Activated CD4-positive, alpha-beta T cell treated with anti-CD3 and anti-CD28 coated beads, Interleukin-2, amount 50 U/mL, for 48 hours (primary cell): ENCODE data around the gene SERPINB10.
A peak's percentile ranks its signal among the peaks of the same experiment; 100 is the strongest.

ENCODE experiments used
- DNase-seq, 2 experiments: peaks; one replicate each; pipeline ENCODE4 v3.0.0-alpha.2; 2020

SERPINB10 gene

GRCh38 chr18:63951302-63951705 is 43.5 kb downstream of the SERPINB10 start:
- peak; percentile 30 to 41 for DNase-seq

DNA sequence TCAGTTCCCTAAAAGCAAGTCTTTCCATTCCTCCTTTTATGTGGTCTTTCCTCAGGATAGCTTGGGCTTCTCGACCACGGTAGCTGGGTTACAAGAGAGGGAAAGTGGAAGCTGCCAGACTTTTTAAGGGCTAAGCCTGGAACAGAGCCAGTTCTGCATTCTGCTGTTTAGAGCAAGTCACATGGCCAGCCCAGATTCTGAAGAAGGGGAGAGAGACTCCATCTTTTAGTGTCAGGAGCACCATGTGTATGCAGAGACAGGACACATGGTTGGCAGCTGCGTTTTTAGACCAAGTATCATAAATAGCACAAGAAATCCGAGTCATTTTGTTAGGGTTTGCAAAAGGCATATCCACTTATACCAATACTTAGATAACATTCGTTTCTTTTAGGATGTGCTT is 46.1 kb downstream of the SERPINB10 start:
- no peak for DNase-seq

GRCh38 chr18:63956755-63957154 is 49.0 kb downstream of the SERPINB10 start:
- DNase-seq, result no peak

DNA sequence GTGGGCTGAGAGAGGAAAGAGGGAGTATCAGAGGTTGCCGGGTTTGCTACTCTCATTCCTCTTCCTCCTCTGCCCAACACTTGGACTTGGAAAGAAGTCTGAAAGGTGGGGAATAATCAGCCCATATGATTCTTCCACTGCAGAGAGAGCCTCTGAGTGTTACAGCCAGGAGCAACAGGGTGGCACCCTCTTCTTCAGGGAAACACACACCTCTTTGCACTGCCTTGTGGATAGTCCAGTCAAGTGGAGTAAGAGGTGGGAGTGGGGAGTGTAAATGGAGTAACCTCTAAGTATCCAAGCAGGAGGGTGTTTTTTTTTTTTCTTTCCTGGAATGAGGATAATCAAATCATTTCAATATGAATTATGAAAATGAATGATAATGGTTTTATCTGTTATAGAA is 53.1 kb downstream of the SERPINB10 start:
- no peak for DNase-seq

DNA sequence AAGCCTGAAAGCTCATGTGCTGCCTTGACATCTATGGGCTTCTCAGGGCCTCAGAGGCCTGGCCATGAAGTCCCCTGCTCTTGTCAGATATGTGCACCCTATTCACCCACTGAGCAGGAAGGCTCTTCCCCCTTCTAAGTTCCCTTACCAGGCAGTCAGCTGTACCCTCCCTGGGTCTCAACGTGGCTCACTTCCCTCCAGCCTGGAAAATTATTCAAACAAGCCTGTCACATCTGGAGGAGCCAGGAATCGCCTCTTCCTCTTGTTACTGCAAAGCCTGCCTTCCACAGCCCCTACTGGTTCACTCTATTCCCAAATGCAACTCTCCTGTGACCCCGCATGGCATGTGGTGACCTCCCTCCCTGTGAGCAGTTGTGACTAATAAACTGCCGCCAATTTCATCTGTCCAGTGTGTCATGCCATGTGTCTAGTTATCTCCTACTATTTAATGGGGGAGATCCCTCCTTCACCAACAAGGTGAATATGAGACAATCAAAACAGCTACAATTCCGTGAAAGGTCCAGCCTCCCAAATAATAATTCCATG is 53.8 kb downstream of the SERPINB10 start:
- DNase-seq, result no peak

DNA sequence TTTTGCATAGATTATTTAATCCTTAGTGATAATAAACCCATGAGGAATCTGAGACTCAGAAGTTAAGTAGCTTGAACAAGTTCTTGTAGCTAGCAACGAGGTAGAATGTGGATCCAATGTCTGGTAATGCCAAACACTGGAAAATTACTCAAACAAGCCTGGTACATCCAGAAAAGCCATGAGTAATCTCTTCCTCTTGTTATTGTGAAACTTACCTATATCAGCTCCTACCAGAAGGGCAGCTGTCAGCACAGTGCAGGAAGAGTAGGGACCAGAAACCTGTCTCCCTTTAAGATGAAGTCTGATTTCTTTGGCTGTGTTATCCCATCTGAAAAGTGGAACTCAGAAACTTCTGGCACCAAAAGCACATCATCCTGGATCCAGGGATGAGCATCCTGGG is 54.4 kb downstream of the SERPINB10 start:
- no peak for DNase-seq

- peak in 1 of 2 experiments; percentile 37 for DNase-seq
These were observed 56.0 kb downstream of the SERPINB10 start for GRCh38 chr18:63963615-63964256.

DNA sequence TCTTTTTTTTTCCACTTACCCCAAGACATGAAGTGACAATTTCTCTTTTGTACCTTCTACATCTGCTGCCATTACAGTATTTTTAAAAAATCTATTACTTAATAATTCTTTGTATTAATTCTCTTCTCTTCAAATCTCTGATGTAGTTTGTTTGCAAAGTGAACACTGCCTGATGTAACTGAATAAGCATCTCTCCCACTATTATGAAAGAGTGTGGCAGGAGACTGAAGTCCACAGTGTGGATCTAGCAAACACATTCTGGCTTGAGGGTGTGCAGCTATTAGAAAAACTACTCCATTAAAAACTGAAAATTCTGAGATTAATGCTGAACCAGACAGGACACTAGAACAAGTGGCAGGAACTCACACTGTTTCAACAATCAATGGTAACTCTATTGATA is 57.1 kb downstream of the SERPINB10 start:
- no peak for DNase-seq

DNA sequence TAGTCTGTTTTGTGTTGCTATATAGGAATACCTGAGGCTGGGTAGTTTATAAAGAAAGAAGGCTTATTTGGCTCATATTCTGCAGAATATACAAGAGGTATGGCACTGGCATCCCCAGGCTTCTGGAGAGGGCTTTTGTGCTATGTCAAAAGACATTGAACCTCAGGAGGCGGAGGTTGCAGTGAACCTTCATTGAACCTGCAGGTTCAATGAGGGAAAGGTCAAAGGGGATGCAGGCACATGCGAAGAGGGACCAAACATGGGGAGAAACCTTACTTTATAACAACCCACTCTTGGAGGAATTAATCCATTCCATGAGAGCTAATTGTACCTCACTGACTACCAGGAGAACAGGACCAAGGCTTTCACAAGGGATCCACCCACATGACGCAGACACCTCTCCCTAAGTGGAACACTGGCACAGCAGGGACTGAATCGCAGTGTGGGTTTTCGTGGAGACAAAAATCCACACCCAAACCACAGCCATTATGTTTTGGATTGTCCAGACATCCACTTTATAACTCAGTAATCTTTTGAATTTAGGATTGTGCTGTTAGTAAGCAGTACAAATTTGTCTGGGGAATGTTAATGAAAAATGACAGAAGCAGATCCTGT is 58.1 kb downstream of the SERPINB10 start:
- DNase-seq, result no peak

GRCh38 chr18:63969942-63970808 is 62.4 kb downstream of the SERPINB10 start, which contains the start of gene SERPINB8:
Gene SERPINB8 (plus strand): TSS chr18:63970081. CDS start chr18:63978309, 8,228 bp downstream.
- peak; percentile 83 to 87 for DNase-seq

DNA sequence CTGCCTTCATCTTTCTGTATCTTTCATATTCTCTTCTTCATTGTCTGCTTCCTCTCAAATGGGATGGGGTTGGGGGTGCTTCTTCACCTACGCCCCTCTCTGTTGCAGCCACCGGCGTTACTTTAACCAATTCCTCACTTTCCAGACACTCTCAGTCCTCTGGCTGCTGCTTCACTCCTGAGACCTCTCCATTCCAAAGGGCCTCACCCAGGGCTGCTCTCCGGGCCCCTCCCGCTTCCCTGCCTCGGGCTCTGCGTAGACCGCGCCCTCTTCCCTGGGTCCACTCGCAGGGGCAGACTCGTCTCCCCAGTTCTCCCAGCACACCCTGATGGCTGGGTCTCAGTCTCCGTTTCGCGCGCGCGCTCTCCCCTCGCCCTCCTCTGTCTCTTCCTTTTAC is 63.0 kb downstream of the SERPINB10 start:
- DNase-seq, result no peak

DNA sequence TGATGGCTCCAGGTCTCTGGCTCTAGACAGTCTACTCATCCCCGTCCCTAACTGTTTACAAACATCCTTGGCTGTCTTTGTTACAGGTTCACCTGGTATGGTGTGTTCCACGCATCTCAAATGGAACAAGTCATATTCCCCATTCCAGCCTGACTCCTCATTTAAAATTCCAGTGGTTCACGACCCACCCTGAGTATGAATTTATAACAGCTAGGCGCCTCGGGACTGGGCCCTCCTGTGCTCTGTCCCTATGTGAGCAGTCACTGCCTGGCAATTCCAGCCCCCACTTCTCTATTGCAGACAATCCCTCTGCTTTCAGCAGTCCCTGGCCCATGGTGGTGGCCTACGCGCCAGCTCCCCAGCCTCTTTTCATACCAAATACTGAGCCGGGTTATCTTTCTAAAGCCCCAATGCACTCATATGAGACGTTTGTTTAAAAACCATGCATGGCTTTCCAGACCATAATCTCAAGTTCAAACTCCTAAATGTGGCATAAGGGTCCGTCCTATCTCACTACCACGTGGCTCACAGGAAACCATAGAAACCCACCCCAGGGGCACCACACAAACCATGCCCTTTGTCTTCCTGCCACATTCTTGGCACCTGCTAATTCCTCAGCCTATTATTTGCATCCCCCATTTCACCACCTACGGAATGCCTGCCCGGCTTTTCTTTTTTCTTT is 63.7 kb downstream of the SERPINB10 start:
- DNase-seq, result no peak

DNA sequence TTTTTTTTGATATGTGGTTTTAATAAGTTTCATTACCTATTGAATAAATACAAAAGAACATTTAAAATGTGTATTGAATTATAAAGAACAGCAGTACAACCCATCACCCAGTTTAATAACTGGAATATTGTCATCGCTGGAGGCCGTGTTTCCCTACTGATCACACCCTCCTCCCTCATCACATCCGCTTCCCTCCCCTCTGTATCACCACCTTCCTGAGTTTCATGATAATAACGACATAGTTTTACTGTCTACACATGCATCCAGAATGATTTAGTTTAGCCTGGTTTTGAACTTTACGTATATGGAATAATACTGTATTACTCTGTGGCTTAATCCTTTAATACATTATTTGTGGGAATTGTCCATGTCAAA is 64.2 kb downstream of the SERPINB10 start:
- no peak for DNase-seq

DNA sequence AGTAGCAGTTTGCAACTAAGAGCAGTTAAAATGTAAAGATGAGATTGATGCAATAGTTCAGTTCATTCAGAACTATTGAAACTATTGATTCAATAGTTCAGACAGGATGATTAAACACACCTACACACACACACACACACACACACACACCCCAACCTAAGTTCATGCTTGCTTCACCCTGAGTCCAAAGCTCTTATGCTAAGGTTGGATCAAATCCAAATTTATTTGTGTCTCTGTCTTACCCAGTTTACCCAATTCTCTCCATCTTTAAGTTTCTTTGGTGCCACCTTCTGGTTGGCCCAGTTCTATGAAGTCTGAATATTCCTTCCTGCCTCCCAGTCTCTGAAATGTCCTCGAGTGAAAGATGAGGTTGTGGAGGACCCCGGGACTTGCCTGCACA is 67.2 kb downstream of the SERPINB10 start:
- DNase-seq, result peak in 1 of 2 experiments; percentile 35

GRCh38 chr18:63975628-63976027 is 67.9 kb downstream of the SERPINB10 start:
- DNase-seq, result no peak

DNA sequence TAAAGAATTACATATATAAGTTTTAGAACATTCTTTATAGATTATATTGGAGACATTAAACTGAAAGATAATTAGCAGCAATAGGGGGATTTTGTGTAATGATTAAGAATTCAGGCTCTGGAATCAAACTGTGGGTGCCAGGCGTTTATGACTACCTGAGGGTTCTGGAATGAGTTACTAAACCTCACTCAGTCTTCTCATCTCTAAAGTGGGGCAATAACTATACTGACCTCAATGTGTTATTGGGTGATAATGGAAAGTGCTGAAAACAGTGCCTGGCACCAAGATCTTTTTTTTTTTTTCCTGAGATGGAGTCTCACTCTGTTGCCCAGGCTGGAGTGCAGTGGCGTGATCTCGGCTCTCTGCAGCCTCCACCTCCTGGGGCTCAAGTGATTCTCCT is 69.3 kb downstream of the SERPINB10 start:
- DNase-seq, result no peak

- DNase-seq, result peak; percentile 33 to 42
These were observed 71.7 kb downstream of the SERPINB10 start for GRCh38 chr18:63979409-63979920.

- DNase-seq, result no peak
These were observed 72.3 kb downstream of the SERPINB10 start for GRCh38 chr18:63980027-63980426.

- no peak for DNase-seq
These were observed 73.2 kb downstream of the SERPINB10 start for GRCh38 chr18:63980896-63981460.

DNA sequence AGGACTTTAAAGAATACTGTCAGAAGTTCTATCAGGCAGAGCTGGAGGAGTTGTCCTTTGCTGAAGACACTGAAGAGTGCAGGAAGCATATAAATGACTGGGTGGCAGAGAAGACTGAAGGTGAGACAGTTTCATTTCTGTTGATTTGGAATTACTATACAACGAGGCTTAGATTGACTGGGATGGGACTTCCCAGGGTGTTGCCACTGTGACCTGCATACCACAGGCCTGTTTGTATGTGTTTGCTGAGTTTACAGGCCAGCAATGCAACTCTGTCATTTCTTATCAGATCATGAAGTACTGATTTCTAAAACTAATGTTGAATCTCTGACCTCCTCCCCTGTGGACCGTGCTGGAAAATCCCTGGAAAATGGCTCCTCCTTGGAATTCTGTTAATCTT is 74.0 kb downstream of the SERPINB10 start:
- DNase-seq, result no peak

GRCh38 chr18:63982361-63982760 is 74.6 kb downstream of the SERPINB10 start:
- no peak for DNase-seq
